ENCODE data around the gene XYLT2. TPM values are rescaled to one million over a fixed set of nuclear protein-coding genes. Genes with fewer than 3 reads are reported as not detected.

XYLT2 gene
- total and polyA plus RNA-seq, 2 experiments from 2014 or later: 14.2 to 44.9 TPM

DNA sequence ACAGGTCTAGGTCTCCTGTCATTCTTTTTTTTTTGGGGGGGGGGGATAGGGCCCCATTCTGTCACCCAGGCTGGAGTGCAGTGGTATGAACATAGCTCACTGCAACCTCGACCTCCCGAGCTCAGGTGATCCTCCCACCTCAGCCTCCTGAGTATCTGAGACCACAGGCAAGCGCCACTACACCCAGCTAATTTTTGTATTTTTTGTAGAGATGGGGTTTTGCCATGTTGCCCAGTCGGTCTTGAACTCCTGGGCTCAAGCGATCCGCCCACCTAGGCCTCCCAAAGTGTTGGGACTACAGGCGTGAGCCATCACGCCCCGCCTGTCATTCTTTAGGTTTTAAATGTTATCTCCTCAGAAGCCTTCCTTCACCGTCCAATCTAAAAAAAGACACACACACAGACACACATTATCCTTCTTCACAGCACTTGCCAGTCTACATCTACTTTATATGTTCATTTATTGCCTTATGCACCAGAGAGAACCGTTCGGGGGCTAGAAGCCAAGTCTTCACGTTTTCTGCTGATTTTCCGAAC is 26.4 kb downstream of the XYLT2 start (continued):
- TF ChIP-seq, protein P1, sequence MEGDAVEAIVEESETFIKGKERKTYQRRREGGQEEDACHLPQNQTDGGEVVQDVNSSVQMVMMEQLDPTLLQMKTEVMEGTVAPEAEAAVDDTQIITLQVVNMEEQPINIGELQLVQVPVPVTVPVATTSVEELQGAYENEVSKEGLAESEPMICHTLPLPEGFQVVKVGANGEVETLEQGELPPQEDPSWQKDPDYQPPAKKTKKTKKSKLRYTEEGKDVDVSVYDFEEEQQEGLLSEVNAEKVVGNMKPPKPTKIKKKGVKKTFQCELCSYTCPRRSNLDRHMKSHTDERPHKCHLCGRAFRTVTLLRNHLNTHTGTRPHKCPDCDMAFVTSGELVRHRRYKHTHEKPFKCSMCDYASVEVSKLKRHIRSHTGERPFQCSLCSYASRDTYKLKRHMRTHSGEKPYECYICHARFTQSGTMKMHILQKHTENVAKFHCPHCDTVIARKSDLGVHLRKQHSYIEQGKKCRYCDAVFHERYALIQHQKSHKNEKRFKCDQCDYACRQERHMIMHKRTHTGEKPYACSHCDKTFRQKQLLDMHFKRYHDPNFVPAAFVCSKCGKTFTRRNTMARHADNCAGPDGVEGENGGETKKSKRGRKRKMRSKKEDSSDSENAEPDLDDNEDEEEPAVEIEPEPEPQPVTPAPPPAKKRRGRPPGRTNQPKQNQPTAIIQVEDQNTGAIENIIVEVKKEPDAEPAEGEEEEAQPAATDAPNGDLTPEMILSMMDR (conservative IDR thresholded peaks at IDR 0.05; ENCODE audit: low read depth in 2 of 2): no peak
- no peak for TF ChIP-seq ZNF114 (CRISPR knock-in tag; IDR thresholded peaks at IDR 0.05)
- TF ChIP-seq NANOG (IDR thresholded peaks at IDR 0.05; ENCODE audit: borderline replicate concordance): no peak
- no peak for TF ChIP-seq JUNB (IDR thresholded peaks at IDR 0.05; ENCODE audit: unreplicated experiment)
- TF ChIP-seq CREB1 (CRISPR knock-in tag; IDR thresholded peaks at IDR 0.05; ENCODE audit: low read depth): no peak

DNA sequence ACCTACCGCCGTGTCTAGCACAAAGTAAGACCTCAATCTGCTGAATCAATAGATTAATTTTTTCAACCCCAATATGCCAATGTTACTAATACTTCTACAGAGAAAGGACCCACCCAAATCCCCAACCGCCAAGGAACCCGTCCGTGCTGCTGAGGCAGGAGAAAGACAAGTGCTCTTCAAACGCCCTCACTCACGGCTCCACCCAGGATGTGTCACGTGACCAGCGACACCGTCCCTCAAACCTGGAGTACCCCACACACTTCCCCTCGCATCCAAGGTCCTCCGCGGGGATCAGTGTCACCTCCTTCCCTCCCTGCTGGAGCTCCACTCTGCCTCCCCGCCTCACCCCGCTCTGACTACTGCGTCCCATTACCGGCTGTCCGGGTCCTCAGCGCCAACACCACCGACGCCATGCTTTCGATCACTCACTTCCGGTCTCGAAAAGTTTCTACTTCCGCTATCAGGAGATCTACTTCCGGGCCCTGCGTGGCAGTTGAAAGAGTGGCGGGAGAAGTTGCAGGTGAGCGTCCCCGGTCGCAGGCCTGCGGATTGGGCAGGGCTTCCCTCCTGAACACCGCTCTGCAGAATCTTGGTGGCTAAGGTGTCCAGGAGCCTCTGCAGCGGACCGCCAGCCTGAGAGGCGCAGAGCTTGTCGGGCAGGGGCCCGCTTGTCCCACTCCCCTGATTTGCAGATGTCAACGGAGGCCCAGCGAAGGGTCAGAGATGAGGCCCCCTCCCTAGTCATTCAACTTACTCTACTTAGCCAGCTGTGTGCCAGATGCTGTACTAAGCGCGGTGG is 27.0 kb downstream of the XYLT2 start, which contains the start of the genes EME1 and MRPL27:
EME1 (plus strand) TSS at position 472 of the 799 bp plus-strand sequence. CDS start 1,980 bp downstream, outside the sequence.
MRPL27 (minus strand) TSS at position 427 of the 799 bp plus-strand sequence; CDS start at position 413, 14 bp downstream.
- Histone ChIP-seq H3K4me1 (ENCODE audit: insufficient read depth) (peaks cover 9% of the 10 kb centered on the region; the same call in 1 of the 2 replicates), H4K20me1 (replicated peaks; ENCODE audit: insufficient read depth) (peaks cover 9% of the 10 kb centered on the region), H3K4me3 (peak within 1 kb of the TSS; percentile 73), H3K79me2 (replicated peaks; ENCODE audit: insufficient read depth) (peaks cover 20% of the 10 kb centered on the region), H2AFZ (peak within 1 kb of the TSS; percentile 95), H3K27ac (ENCODE audit: low read depth) (peak within 1 kb of the TSS; percentile 88), H3F3A (replicated peaks; ENCODE audit: low read depth) (no peaks in the 10 kb centered on the region), H3K27me3 (ENCODE audit: insufficient read depth) (no peaks in the 10 kb centered on the region), H3K36me3 (ENCODE audit: insufficient read depth) (peaks cover 18% of the 10 kb centered on the region; the same call in 1 of the 2 replicates), H3K9me2 (ENCODE audit: insufficient read depth) (no peaks in the 10 kb centered on the region), H3K4me2 (peak within 1 kb of the TSS; percentile 98)
- H3K27ac Mint-ChIP-seq: peak within 1 kb of the TSS; percentile 99
- H3K27me3 Mint-ChIP-seq (ENCODE audit: insufficient read depth, low read depth, poor library complexity): peaks cover 11% of the 10 kb centered on the region
- H3K4me1 Mint-ChIP-seq: peaks cover 13% of the 10 kb centered on the region
- H3K9me3 Mint-ChIP-seq: no peaks in the 10 kb centered on the region
- peaks cover 50% of the 10 kb centered on the region for H3K36me3 Mint-ChIP-seq (ENCODE audit: low read depth)
- ATAC-seq: peak; percentile 96
- no peak for TF ChIP-seq JUNB (IDR thresholded peaks at IDR 0.05; ENCODE audit: unreplicated experiment)
- TF ChIP-seq CREB1 (CRISPR knock-in tag; IDR thresholded peaks at IDR 0.05; ENCODE audit: low read depth): peak; percentile 43
- TF ChIP-seq POLR2AphosphoS5 (IDR thresholded peaks at IDR 0.05; ENCODE audit: low read depth): peak; percentile 91
- TF ChIP-seq, protein P2, sequence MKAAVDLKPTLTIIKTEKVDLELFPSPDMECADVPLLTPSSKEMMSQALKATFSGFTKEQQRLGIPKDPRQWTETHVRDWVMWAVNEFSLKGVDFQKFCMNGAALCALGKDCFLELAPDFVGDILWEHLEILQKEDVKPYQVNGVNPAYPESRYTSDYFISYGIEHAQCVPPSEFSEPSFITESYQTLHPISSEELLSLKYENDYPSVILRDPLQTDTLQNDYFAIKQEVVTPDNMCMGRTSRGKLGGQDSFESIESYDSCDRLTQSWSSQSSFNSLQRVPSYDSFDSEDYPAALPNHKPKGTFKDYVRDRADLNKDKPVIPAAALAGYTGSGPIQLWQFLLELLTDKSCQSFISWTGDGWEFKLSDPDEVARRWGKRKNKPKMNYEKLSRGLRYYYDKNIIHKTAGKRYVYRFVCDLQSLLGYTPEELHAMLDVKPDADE (IDR thresholded peaks at IDR 0.05): peak; percentile 90
- peak; percentile 20 for TF ChIP-seq REST (IDR thresholded peaks at IDR 0.05; ENCODE audit: unreplicated experiment)
- peak; percentile 67; the same call in 1 of the 2 replicates for TF ChIP-seq NANOG (IDR thresholded peaks at IDR 0.05; ENCODE audit: borderline replicate concordance)
- peak within 1 kb of the TSS; percentile 97 for H3K4me3 Mint-ChIP-seq
- DNase-seq (ENCODE audit: low spot score): peak; percentile 92
